HG03342 (cell line): ENCODE results near the gene ZCCHC17.

Experiments used
- ATAC-seq: cut with Tn5 transposase; IDR thresholded peaks from one replicate; pipeline ENCODE4 v1.9.1; 2021; ENCODE audit warnings: mild to moderate bottlenecking, moderate library complexity; ENCODE audit not compliant: unreplicated experiment

ZCCHC17 gene

GRCh38 chr1:31389616-31390015, 92.8 kb downstream of the ZCCHC17 start:
- no peak for ATAC-seq

GRCh38 chr1:31390071-31390470, 93.2 kb downstream of the ZCCHC17 start:
- ATAC-seq: no peak

DNA sequence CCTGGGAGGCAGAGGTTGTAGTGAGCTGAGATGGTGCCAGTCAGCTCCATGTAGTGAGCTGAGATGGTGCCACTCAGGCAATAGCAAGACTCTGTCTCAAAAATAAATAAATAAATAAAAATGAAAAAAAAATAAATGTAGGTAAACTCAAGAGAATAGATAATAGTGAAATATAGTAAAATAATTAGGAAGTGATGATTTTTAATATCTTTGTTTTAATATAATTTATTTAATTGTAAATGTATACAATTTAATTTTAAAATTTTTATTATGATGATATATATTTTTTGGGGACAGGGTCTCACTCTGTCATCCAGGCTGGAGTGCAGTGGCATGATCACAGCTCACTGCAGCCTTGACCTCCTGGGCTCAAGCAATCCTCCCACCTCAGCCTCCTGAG, 96.6 kb downstream of the ZCCHC17 start:
- ATAC-seq: no peak

DNA sequence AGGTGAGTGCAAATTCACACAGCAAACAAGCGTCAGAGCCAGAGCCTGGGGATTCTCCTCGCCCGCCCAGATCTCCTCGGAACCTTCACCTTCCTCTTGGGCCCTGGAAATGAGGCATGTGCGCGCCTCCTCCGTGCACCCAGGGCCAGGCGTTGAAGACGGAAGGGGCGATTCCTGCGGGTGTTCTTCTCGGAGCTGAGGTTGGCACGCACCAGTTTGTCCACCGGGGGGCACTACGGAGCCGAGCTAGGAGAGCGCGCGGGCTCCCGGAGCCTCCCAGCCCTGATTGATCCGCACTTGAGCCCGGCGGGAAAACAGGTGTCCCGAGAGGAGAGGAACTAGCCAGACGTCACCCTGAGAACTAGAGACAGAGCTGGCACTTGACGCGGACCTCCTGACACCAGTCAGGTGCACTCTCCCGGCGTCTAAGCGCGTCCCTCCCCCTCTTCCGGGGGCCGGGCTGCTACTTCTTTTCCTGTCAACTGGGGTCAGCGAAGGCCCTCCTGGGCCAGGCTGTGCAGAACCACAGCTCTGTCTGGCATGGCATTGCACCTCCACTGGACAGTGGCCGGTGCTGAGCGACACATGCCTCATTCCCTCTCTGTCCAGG, 97.9 kb downstream of the ZCCHC17 start:
- ATAC-seq: peak; percentile 87

GRCh38 chr1:31396633-31397351, 100.0 kb downstream of the ZCCHC17 start:
- no peak for ATAC-seq

DNA sequence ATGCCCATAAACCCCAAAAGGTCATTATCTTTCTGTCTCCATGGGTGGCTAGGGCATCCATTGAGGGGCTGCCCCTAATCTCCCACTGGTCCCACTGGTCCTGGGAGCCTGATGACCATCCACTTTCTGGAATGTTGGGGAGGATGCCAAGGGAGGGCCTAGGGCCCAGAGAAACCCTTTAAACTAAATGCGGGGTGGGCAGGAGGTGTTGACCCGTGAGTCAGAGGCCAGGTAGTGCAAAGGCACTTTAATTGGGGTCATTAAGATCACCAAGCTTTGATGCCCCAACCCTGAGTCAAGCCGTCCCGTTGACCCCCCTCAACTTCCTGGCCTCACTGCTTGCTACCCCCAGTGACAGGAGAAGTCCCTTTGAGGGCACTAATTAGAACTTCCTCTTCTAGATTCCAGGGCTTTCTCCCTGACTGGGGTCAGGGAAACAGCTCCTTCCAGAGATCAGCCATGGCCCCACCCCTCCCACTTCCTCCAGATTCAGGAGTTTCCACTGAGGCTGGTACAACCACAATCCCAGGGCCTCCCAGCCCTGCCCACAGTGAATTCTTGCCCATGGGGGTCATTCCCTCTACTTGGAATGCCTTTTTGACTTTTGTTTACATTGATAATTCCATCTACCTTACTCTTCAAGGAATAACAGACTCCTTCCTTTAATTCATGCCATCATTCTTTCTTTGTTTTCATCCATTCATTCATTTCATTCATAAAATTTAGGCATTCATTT, 100.7 kb downstream of the ZCCHC17 start:
- no peak for ATAC-seq

DNA sequence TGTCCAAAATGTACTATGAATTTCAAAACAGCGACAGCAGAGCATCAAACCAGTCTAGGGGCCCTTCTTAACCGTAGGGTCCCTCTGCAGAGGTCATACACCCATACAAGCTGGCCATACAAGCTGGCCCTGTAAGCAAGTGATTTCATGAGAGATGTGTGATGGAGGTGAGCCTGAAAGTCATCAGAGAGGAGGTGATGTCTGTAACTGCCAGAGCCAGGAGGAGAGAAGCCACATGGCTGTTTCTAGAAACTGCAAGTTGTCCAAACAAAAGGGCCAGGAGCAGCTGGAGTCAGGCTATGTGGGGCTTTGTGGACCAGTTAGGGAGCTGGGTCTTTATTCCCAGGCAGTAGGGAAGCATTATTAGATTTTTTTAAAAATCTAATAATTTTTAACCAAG, 101.4 kb downstream of the ZCCHC17 start:
- no peak for ATAC-seq

- ATAC-seq: no peak
These were observed 103.1 kb downstream of the ZCCHC17 start for GRCh38 chr1:31399976-31400375.

- no peak for ATAC-seq
These were observed 103.6 kb downstream of the ZCCHC17 start for GRCh38 chr1:31400393-31400792.

GRCh38 chr1:31401241-31401640, 104.4 kb downstream of the ZCCHC17 start:
- no peak for ATAC-seq

GRCh38 chr1:31405578-31406245, 108.9 kb downstream of the ZCCHC17 start:
- no peak for ATAC-seq

DNA sequence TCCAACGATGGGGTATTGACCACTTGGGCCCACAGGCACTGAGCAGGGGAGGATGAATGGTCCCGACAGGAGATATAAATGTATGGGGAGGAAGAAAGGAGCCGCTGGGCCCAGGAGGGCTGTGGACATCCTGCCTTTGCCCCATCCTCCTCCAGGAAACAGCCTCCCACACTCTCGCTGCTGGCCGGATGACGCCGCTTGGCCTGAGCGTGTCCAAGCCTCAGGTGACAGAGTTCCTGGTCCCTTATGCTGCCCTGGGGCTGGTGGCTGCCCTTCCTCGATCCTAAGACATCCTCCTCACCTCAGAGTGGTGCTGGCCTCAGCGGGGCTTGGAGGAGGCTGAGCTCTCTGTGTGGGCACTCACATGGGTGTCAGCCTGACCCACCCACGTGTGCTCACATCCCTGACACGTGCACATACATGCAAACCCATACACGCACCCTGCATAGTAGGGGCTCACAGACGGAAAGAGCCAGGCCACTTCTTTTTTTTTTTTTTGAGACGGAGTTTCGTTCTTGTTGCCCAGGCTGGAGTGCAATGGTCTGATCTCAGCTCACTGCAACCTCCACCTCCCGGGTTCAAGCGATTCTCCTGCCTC, 110.3 kb downstream of the ZCCHC17 start:
- no peak for ATAC-seq

DNA sequence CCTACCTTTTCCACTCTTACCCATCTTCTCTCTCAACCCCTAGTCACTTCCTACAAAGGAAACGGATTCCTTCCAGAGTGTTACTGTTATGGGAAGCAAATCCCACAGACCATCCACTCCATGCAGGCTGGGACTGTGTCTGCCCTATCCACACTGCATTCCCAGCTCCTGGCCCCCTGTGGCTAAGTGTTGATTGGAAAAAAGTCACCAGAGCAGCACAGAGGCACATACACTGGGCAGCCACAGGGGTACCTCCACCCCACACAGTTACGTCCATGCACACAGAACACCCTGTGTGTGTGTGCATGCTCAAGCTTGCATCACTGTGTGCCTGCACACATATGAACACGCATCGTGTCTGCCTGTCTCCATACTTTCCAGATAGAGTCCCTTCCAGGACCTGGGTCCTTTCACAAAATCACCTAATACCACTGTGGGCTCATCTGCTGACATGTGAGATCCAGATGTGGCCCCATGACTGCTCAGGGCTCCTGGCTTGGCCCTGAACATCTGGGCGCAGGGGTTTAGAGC, 112.0 kb downstream of the ZCCHC17 start:
- no peak for ATAC-seq

DNA sequence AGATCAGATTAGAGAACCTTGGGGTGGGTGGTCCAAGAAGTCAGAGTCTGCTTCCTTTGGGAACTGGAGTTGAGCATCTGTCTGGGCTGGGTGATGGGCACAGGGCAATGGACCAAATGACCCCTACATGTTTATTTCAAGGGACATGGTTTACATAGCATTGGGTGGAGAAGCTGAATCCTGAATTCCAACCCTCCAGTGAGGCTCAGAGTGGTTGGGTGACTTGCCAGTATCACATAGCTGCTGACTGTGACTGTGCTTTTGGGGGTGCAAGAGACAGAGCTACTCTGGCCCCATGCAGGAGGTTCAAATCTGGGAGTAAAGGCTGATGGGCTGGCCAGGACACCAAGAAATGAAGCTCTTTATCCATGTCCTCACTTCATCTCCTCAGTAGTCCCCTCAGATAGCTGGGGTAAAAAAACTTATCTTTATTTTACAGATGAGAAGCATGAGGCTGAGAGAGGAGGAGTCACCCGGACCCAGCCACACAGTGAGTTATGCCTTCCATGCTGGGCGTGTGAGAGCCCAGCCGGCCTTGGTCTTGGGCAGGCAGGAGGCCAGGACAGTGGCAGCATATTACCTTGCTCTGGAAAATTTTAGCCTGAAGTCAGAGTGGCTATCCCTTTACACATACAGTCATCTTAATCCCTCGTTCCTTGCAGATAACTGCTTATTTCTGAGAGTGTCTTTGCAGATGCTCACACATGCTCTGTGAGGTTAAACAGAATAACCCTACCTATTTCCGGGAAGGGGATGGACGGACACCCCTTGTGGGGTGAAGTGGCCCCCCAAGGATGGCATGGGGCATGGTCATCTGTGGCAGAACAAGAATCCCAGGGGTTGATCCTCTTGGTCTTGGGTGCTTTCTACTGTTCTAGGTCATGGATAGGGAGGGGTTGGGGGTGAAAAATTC, 113.4 kb downstream of the ZCCHC17 start:
- no peak for ATAC-seq

GRCh38 chr1:31410871-31411270, 114.0 kb downstream of the ZCCHC17 start:
- no peak for ATAC-seq

DNA sequence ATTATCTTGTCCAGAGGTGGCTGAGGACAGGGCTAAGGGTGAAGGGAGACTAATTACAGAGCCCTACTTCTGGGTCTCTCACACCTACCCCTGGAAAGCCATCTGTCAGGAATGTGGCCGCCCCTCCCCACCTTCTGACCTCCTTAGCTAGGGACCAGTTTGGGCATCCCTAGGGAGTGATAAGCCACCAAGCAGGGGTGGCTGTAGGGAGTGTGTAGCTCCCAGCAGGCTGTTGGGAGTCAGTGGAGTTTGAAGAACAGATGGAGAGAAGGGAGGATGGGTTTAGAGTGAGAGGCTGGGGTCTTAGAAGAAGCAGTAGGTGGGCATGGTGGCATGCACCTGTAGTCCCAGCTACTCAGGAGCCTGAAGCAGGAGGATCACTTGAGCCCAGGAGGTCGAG, 115.4 kb downstream of the ZCCHC17 start:
- ATAC-seq: no peak

DNA sequence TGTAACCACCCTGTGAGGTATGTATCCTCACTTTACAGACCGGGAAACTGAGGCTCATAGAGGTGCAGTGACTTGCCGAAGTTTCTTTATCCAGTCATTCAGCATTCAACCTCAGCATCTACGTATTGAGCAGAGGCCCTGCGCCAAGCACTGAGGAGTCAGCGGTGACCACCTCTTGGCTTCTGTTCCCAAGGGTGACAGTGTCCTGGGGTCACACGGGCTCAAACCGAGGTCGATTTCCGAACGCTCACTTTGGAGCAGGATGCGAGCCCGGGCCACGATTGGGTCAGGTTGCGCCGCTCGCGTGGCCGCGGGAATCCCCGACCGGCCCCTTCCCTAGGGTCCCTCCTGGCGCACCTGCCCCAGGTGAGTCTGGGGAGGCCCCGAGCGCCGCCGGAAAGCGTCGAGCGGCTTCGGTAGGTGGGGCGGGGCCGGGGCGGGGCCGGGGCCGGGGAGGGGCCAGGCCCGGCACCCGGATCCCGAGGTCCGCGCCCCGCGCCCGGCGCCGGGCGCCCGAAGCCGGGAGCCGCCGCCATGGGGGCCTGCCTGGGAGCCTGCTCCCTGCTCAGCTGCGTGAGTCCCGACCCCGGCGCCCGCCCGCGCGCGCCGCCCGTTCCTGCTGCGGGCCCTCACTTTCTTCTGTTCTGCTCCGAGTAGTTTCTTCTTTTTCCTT, 116.0 kb downstream of the ZCCHC17 start, which contains the start of gene SERINC2:
SERINC2 (plus strand) TSS at position 482 of the 673 bp plus-strand sequence; CDS start at position 535, 53 bp downstream.
- ATAC-seq: no peak

- no peak for ATAC-seq
These were observed 116.7 kb downstream of the ZCCHC17 start for GRCh38 chr1:31413405-31414001.
